HG03439 (cell line): ENCODE data around the gene RPE65.
"Not testable (repeated sequence)": the region's sequence is repeated elsewhere in the genome, so short reads cannot be mapped to it uniquely, and the experiment has no call there.

Experiments used
- ATAC-seq: cut with Tn5 transposase; IDR thresholded peaks from one replicate; pipeline ENCODE4 v1.9.1; 2021; ENCODE audit warnings: mild to moderate bottlenecking, moderate library complexity; ENCODE audit not compliant: unreplicated experiment

Gene RPE65

GRCh38 chr1:68454534-68454933 lies 4.8 kb upstream of the RPE65 start:
- ATAC-seq: no peak

DNA sequence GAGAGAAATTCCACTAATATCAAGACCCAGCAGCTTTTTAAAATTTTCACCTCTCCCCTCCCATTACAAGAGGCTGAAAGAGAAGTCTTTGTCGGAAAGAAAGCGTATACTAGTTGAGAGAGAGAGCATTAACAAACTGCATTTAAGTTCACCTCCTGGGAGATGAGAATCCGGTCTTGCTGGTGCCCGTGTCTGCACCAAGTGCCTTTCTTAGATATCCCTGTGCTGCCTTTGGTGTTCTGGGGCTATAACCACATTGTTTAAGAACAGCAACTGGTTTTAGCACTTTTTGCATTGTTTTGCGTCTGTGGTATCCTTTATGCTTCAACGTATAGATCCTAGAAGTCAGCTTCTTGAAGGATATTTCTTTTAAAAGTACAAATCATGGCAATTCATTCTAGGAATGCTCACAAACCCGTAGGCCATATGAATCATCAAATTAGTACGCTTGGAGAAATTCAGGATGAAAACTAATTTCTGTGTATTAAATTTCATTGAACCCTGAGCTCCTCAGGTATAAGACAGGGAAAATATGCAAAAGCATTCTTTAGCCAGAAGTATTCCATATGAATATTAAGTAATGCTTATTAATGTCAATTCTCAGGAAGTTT lies 3.4 kb upstream of the RPE65 start:
- no peak for ATAC-seq

DNA sequence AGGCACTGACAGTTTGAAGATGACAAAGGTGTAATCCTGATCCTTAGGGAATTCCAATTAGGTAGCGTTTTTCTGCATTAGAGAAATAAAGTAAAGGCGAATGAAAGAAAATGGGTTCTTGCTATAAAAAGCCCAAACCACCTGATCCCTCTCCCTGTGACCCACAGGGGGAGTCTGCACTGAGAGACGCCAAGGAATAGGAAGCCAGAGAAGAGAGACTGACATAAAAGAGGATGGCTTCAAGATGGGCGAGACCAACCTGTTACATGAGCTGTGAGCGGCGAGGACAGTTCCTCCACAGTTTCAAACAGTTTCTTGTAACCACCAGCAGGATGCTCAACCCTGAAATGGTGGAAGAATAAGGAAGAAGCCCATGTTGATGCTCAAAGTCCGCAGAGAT lies 1.4 kb downstream of the RPE65 start:
- ATAC-seq: no peak

- ATAC-seq: no peak
These were observed 4.0 kb downstream of the RPE65 start for GRCh38 chr1:68445709-68446108.

- peak; percentile 72 for ATAC-seq
These were observed 6.8 kb downstream of the RPE65 start for GRCh38 chr1:68442822-68443556.

- ATAC-seq: no peak
These were observed 7.7 kb downstream of the RPE65 start for GRCh38 chr1:68442006-68442405.

- no peak for ATAC-seq
These were observed 11.4 kb downstream of the RPE65 start for GRCh38 chr1:68438310-68438709.

GRCh38 chr1:68433395-68433794 lies 16.4 kb downstream of the RPE65 start:
- ATAC-seq: no peak

GRCh38 chr1:68431076-68431475 lies 18.7 kb downstream of the RPE65 start:
- ATAC-seq: no peak

- ATAC-seq: no peak
These were observed 20.4 kb downstream of the RPE65 start for GRCh38 chr1:68429233-68429808.

DNA sequence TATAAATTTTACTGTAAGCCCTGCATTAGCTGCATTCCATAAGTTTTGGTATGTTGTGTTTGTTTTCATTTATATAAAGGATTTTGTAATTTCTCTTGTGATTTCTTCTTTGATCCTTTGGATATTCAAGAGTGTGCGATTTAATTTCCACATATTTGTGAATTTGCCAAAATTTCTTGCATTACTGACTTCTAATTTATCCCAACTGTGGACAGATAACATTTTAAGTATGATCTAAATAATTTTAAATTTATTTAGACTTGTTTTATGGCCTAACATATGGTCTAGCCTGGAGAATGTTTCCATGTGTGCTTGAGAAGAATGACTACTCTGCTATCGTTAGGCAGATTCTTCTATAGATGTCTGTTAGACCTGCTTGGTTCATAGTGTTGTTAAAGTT lies 23.2 kb downstream of the RPE65 start:
- no peak for ATAC-seq

DNA sequence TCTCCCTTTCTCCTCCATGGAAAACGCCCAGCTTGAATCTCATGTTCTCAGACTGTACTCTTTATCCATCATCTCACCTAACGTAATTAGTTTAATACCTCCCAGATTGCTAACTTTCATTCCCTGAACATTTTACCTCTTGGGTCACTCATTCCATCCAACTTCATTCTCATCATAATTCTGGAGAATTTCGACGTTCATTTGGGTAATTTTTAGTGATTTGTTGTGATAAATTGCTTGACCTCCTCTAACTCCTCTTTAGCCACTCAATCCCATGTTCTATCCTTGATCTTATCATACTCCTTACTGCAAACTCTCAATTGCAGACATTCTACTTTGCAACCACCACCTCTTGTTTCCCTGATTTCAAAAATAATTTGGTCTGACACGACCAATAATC lies 28.4 kb downstream of the RPE65 start:
- no peak for ATAC-seq

DNA sequence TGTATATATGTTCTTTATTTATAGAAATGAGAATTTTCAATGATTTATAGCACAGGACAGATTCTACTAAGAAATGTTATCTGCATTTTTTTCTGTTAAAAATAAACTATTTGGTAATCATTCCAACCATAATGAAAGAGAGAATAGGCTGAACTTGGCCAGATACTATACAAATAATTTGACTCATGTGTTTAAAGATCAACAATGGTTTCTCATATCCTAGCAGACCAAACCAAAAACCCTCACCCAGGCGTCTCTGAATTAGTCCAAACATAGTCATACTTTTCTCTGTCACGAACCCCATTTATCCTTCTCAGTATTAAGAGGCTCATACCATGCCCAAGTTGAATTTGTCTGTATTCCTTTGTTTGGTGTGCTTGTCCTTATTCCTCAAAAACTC lies 40.3 kb downstream of the RPE65 start:
- ATAC-seq: no peak

- ATAC-seq: no peak
These were observed 48.2 kb downstream of the RPE65 start for GRCh38 chr1:68401506-68401905.

DNA sequence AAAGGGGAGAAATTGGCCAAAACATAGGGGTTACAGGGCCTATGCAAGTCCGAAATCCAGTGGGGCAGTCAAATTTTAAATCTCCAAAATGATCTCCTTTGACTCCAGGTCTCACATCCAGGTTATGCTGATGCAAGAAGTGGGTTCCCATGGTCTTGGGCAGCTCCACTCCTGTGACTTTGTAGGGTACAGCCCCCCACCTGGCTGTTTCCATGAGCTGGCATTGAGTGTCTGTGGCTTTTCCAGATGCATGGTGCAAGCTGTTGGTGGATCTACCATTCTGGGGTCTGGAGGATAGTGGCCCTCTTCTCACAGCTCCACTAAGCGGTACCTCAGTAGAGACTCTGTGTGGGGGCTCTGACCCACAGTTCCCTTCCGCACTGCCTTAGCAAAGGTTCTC lies 54.2 kb downstream of the RPE65 start:
- not testable (repeated sequence) for ATAC-seq

DNA sequence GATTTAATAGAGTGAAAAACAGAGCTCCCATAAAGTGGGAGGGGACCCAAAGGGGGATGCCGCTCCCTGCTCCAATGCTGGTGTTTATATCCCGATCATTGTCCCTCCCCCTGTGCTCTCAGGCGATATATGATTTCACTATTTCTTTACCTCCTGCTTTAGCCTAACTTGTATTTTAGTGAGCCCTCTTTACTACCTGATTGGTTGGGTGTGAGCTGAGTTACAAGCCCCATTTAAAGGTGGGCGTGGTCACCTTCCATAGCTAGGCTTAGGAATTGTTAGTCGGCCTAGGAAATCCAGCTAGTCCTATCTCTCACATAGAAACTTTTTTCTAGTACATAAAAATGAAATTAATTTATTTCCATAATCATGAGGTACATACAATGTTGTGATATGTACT lies 57.3 kb downstream of the RPE65 start:
- not testable (repeated sequence) for ATAC-seq

GRCh38 chr1:68385798-68386524 lies 63.8 kb downstream of the RPE65 start:
- not testable (repeated sequence) for ATAC-seq

DNA sequence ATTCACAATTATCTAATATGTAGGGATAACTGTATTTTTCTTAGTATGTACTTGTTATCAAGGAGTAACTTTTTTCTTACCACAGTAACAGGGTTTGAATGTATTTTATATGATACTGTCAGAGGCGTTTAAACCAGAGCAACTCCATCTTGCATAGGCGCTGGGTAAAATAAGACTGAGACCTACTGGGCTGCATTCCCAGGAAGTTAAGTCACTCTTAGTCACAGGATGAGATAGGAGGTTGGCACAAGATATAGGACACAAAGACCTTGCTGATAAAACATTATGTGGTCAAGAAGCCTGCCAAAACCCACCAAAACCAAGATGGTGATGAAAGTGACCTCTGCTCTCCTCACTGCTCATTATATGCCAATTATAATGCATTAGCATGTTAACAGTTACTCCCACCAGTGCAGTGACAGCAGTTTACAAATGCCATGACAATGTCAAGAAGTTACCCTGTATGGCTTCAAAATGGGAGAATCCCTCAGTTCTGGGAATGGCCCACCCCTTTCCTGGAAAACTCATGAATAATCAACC lies 64.8 kb downstream of the RPE65 start:
- no peak for ATAC-seq

- ATAC-seq: no peak
These were observed 65.4 kb downstream of the RPE65 start for GRCh38 chr1:68384321-68384813.

- ATAC-seq: no peak
These were observed 66.7 kb downstream of the RPE65 start for GRCh38 chr1:68383092-68383491.

- ATAC-seq: no peak
These were observed 70.7 kb downstream of the RPE65 start for GRCh38 chr1:68379085-68379478.
